GM12891 (cell line): Measurements from ENCODE around the gene MINDY1.

Experiments used
- DNase-seq: peaks from one replicate; pipeline ENCODE4 v3.0.0; 2011; ENCODE audit warnings: low spot score; ENCODE audit not compliant: insufficient read length
- FAIRE-seq: peaks from 2 replicates; lab custom pipeline; 2011; peaks lifted over from hg19 to GRCh38; lab: Jason Lieb, UNC
- PAX5 ChIP-seq: IDR thresholded peaks from 2 replicates; pipeline ENCODE4 v1.6.1; 2011; ENCODE audit warnings: low read length, moderate library complexity, mild to moderate bottlenecking; ENCODE audit not compliant: insufficient read depth, severe bottlenecking
- POLR2A ChIP-seq: IDR thresholded peaks from 2 replicates; pipeline ENCODE4 v1.6.1; 2011; ENCODE audit warnings: low read depth, low read length, control low read depth
- POLR2AphosphoS5 ChIP-seq: IDR thresholded peaks from 2 replicates; pipeline ENCODE4 v1.6.1; 2011; ENCODE audit warnings: low read depth, low read length, control low read depth
- POU2F2 ChIP-seq: IDR thresholded peaks from 2 replicates; pipeline ENCODE4 v1.6.1; 2011; ENCODE audit warnings: low read depth, mild to moderate bottlenecking, control low read depth, low read length, moderate library complexity
- SPI1 ChIP-seq: IDR thresholded peaks from 2 replicates; pipeline ENCODE4 v1.6.1; 2011; ENCODE audit warnings: low read depth, low read length, control low read depth
- TAF1 ChIP-seq: IDR thresholded peaks from 2 replicates; pipeline ENCODE4 v1.6.1; 2011; ENCODE audit warnings: low read depth, low read length, control low read depth

Gene MINDY1

GRCh38 chr1:151002611-151003010 is 4.1 kb downstream of the MINDY1 start:
- no peak for FAIRE-seq
- TF ChIP-seq SPI1, result no peak
- TF ChIP-seq POLR2A, result no peak
- no peak for TF ChIP-seq TAF1
- TF ChIP-seq POU2F2, result no peak
- TF ChIP-seq PAX5, result no peak
- TF ChIP-seq POLR2AphosphoS5, result no peak
- DNase-seq, result no peak

GRCh38 chr1:151002051-151002450 is 4.7 kb downstream of the MINDY1 start:
- no peak for TF ChIP-seq TAF1
- FAIRE-seq, result no peak
- DNase-seq, result no peak

GRCh38 chr1:151001602-151002001 is 5.1 kb downstream of the MINDY1 start:
- FAIRE-seq, result no peak
- TF ChIP-seq TAF1 (no peak), SPI1 (no peak), POU2F2 (no peak), POLR2AphosphoS5 (no peak), PAX5 (no peak)
- DNase-seq, result no peak

- no peak for TF ChIP-seq PAX5
- TF ChIP-seq TAF1, result no peak
- no peak for TF ChIP-seq POU2F2
- TF ChIP-seq POLR2A, result no peak
- TF ChIP-seq SPI1, result no peak
- DNase-seq, result no peak
- FAIRE-seq, result no peak
These were observed 6.3 kb downstream of the MINDY1 start for GRCh38 chr1:151000408-151000807.

GRCh38 chr1:150999926-151000325 is 6.8 kb downstream of the MINDY1 start:
- FAIRE-seq (no peak), DNase-seq (no peak)
- TF ChIP-seq POU2F2, result no peak
- no peak for TF ChIP-seq PAX5
- TF ChIP-seq TAF1, result no peak
- TF ChIP-seq SPI1, result no peak
- TF ChIP-seq POLR2AphosphoS5, result no peak
- no peak for TF ChIP-seq POLR2A

- TF ChIP-seq POU2F2, result no peak
- FAIRE-seq (no peak), DNase-seq (no peak)
These were observed 7.5 kb downstream of the MINDY1 start for GRCh38 chr1:150999051-150999674.

- DNase-seq, result no peak
- TF ChIP-seq PAX5, result no peak
- TF ChIP-seq POLR2A, result no peak
- no peak for TF ChIP-seq TAF1
- no peak for TF ChIP-seq POLR2AphosphoS5
- TF ChIP-seq SPI1, result no peak
- no peak for TF ChIP-seq POU2F2
- no peak for FAIRE-seq
These were observed 8.8 kb downstream of the MINDY1 start for GRCh38 chr1:150997949-150998348.

GRCh38 chr1:150997126-150997872 is 9.4 kb downstream of the MINDY1 start:
- no peak for DNase-seq
- no peak for TF ChIP-seq SPI1
- no peak for FAIRE-seq

GRCh38 chr1:150995896-150996295 is 10.8 kb downstream of the MINDY1 start:
- no peak for FAIRE-seq
- TF ChIP-seq POU2F2, result no peak
- no peak for TF ChIP-seq POLR2A
- TF ChIP-seq POLR2AphosphoS5, result no peak
- no peak for TF ChIP-seq PAX5
- TF ChIP-seq SPI1, result no peak
- TF ChIP-seq TAF1, result no peak
- DNase-seq, result no peak

GRCh38 chr1:150995460-150995859 is 11.2 kb downstream of the MINDY1 start:
- TF ChIP-seq PAX5 (no peak), POLR2A (no peak), POU2F2 (no peak), TAF1 (no peak), SPI1 (no peak), POLR2AphosphoS5 (no peak)
- no peak for DNase-seq
- no peak for FAIRE-seq

GRCh38 chr1:150994248-150994647 is 12.5 kb downstream of the MINDY1 start:
- TF ChIP-seq TAF1, result no peak
- no peak for TF ChIP-seq SPI1
- TF ChIP-seq POU2F2, result no peak
- no peak for FAIRE-seq

More at GRCh38 chr1:150994248-150994647, 12.5 kb downstream of the MINDY1 start:
- DNase-seq, result no peak
